Stimulated activated CD8-positive, alpha-beta memory T cell treated with anti-CD3 and anti-CD28 coated beads, Interleukin-15, amount 100 ng/mL, for 48 hours (primary cell): ENCODE data around the gene PSAPL1.

Experiments
- DNase-seq, 2 donors: peaks; one replicate each; pipeline ENCODE4 v3.0.0-alpha.2; 2020; ENCODE audit warnings: low read depth in 2 of 2

PSAPL1 gene

DNA sequence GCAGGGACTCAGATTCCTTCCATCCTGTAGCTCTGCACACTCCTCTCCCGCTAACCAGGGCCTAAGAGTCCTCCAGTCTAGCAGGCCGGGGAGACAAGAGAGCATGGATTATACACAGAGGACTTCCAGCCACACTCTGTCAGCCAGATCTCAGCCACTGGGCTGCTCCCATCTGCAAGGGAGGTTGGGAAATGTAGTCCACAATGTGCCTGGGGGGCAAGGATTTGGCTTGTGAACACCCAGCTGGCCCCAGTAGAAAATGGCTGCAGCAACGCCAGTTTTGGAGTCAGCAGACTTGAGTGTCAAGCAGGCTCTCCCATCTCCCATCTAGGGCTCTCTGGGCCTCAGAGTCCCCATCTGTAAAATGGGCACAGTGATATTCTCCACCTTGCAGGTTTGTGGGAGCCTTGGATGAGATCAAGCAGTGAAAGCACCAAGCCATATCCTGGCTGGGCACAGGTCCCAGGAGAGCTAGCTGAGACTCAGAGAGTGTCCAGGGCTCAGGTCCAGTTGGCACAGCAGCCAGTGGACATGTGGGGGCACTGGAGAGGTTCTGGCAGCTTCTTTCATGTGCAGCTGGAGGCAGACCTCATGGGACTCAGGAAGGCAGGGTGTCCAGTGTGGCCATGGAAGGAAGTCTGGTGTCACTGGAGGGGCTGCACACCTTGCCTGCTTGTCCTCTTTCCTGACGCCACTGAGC lies 14.6 kb downstream of the PSAPL1 start:
- no peak for DNase-seq

DNA sequence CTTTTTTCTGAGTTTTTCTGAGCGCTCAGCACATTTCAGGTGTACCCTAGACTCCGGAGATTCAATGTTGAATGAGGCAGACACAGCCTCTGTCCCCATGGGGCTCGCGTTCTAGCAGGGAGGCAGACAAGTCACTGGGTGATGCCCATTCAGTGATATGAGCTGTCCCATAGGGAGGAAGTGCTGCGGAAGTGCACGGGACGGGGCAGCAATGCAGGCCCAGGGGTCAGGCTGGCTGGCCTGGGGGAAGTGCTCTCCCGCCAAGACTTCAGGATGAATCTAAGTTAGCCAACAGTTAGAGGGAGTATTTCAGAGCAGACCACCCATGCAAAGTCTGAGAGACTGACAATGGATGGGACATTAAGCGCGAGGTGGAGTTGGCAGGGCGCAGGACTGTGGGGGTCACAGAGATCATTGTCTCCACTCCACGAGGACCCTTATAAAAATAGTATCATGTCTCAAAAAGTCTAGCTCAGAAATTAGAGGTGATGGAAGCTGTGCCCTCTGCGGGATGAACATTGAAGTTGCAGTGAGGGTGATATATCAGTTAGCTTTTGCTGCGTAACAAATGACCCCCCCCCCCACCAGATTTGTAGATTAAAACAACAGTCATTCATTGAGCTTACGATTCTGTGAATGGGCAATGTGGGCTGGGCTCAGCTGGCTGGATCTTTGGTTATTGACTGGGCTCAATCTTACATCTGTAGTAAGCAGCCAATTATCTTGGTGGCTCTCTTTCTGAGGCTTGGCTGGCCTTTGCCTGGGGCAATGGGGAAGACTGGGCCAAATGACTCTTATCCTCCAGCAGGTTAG lies 16.4 kb downstream of the PSAPL1 start:
- DNase-seq = no peak

DNA sequence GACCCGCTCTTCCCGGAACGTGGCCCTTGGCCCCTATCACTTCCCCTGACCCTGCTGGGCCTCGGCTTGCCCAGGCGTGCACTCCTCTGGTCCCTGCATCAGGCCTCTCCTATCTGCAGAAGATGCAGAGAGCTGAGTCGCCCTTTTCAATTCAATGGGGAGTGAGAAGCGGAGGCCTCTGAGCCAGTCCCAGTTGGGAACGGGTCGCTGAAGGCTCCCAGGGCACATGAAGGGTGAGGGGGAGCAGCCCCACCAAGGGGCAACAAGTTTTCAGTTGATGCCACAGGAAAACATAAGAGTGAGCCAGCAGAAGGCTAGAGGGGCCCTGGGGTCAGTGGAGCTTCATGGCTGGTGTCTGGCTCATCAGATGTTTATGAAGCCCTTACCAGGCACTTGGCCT lies 17.1 kb downstream of the PSAPL1 start:
- no peak for DNase-seq

DNA sequence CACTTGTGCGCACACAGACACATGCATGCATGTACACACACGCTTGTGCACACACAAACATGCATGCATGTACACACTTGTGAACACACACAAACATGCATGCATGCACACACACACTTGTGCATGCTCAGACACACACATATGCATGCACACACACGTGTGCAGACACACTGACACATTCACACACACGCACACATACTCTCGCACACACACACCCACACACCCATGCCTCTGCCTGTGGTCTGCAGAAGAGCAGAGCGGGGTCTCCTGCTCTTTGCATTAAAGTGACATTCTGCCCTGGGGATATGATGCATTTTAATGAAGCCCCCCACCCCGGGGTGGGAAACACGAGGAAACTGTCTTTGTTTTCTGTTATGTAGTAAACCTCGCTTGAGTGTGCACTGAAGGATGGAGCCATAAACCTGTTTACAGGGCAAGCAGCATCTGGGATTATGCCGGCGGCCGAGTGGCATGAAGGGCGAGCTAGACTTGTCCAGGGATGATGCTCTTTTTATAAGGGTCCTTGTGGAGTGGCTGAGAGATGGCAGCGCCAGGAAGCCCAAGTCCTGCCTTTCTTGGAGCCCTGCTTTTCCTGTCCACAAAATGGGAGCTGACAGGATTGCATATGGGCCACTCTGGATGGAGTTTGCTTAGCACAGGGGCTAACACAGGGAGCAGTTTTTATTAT lies 17.8 kb downstream of the PSAPL1 start:
- no peak for DNase-seq

DNA sequence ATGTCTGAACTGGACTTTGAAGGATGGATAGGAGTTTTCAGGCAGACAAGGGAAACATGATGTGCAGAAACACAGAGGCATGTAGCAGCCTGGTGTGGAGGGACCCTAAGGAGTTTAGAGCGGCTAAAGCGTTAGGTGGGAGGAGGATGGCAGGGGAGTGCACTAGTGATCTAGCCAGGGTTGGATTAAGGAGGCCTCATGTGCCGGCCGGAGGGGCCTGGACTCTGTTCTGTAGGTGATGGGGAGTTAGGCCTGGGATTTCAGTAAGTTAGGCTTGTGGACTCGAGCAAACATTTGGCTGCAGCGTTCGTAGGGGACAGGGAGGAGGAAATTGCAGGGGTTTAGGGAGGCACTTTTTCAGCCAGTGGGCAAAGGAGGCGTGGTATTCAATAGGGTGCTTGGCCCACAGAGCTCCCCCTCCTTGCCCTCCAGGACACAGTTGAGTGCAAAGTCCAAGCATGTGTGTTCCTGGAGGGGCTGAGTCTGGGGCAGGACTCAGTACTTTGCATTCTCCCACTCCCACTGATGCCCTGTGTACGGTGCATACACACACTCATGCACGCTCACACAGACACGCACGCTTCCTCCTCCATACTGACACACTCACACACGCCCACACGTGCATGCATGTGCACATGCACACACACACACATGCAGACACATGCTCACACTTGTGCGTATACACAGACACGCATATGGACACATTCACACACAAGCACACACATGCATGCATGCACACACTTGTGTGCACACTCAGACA lies 18.6 kb downstream of the PSAPL1 start:
- no peak for DNase-seq

DNA sequence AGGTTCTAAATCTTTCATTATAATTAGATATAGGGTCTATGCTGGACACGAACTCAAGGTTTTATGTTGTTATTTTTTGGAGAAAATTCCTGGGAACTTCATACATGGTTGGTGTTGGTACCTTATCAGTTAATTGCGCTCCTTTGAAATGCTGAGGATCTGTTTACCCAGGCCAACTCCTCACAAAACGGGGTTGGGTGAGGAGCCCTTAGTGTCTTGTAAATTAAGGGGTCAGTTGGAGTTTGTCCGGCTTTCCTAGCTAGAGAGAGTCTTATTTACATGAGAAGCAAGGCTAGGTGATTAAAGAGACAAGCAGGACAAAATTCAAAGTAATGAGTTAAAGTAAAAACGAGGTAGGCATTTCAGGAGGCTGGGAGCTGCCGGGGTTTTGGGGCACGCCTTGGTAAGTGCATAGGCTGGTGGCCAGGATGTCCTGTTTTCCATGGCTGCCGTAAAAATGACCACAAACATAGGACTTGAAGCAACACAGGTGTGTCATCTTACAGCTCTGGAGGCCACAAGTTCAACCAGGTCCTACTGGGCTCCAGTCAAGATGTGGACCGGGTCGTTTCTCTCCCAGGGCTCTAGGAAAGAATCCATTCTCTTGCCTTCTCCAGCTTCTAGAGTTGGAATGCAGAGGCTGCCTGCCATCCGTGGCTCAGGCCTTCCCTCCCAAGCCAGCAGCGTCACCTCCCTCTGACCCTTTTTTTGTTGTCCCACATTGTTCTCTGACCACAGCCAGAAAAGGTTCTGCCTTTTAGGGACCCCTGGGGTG lies 19.8 kb downstream of the PSAPL1 start:
- DNase-seq = no peak

DNA sequence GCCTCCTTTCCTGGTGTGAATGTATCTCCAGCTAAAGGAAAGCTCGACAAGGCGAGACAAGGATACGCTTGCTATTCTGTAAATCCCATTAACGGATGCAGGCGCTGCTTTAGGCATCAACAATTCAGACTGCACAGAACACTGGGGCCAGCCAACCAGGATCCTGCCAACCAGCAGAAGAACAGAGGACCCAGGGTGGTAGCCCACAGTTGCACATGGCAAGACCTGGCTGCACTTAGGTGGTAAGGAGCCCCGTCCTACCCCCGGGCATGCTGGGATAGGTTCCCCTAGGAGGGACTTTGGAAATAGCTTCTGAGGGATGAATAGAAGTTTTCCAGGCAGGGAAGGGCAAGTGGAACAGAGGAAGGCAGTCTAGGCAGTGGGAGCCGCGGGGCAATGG lies 20.7 kb downstream of the PSAPL1 start:
- no peak for DNase-seq

DNA sequence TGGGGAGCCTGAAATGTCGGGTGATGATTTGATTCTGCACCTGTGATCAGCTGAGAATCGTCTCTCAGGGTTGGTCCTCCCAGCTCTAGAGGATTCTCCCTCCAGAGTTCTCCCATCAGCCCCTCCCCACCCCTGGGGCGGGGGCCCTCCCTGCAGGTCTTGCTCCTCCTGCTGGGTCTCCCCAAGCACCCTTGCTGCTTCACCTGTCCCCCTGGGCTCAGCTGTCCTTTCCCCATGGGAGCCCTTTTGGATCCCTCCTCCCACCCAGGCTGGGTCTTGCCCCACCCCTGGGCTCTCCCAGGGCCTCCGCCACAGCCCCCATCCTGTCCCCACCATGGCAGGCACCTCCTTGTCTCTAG lies 22.2 kb downstream of the PSAPL1 start:
- DNase-seq = no peak

DNA sequence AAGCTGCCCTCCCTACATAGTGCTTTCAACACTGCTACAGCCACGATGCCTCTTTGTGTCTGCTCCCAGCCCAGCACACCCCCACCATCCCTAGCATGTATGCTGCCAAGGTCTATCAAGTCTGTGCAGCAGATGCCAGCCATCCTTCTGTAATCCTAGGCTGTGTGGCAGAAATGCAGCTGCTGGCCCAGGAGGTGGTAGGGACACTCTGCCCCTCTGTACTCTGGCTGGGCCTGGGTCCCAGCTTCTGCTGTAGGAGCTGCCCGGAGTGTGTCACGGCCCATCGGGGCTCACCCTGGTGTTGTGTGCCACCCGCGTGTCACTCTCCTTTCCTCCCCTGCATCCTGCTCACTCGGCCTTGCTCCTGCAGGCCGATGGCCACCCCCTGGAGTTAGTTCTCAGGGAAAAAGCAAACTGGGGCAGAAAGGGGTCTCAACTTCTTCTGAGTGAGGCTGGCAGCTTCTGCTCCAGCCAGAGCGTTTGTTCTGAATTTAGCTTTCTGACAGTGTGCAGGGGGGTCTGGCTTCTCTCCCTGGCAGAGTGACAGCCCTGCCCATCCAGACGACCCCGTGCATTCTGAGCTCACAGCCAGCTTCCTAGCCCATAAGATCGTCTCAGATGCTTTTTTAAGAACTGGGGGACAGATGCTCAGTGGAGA lies 22.7 kb downstream of the PSAPL1 start:
- no peak for DNase-seq

DNA sequence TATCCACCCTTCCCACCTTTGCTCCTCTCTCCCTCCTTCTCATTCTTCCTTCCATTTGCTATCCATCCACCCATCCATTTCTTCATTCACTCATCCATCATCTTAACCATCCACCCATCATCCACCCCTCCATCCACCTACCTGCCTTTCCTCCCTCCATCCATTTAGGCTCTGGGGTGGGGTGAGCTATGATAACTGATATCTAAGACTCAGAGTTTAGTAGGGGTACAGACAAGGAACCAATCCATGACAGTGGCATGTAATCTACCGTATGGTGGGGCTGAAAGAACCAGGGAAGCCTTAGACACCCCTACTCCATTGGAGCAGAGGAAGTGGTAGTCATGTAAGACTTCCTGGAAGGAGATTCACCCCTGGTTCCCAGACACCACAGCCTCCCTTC lies 23.2 kb downstream of the PSAPL1 start:
- DNase-seq = no peak

DNA sequence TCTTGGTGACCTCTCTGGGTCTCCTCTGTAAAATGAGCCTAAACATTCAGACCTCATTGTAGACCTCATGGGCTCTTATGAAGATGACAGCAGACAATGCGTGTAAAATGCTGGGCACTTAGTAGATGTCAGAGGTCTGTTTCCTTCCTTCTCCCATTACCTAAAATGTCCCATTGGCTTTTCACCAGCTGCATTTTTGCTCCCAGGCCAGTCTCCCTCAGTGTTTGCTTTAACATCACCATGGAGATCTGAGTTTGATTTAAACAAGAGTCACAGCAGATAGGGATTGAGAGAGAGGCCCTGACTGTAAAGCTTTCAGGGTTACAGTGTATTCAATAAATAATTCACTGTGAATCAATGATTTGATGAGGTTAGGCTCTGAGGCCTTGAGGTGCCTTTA lies 24.3 kb downstream of the PSAPL1 start:
- no peak for DNase-seq

DNA sequence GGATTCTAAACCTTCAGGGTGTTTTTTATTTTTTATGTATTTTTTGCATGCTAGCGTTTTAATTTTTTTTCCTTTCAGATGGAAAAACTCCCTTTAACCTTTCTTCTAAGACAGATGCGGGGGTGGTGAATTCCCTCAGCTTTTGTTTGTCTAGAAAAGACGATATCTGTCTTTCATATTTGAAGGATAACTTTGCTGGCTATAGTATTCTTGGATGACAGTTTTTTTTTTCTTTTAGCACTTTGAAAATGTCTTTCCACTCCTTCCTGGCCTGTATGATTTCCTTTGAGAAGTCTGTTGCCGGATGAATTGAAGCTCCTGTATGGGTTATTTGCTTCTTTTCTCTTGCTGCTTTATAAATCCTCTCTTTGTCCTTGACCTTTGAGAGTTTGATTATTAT lies 26.6 kb downstream of the PSAPL1 start:
- no peak for DNase-seq

DNA sequence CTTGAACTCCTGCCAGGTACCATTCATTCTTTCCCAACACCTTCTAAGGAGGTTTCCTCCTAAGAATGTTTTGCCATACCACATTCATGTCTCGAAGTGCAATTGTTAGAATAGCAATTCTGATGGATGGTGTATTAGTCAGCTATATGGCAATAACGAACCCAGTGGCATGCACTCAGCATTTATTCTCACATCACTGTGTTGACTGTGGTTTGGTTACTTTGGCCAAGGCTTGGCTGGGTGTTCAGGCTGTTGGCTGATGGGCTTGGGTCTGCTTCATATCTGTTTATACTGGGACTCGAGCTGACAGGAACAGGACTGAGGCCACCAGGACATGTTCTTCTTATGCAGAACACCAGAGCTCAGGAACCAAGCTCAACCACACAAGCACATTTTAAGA lies 31.7 kb downstream of the PSAPL1 start:
- no peak for DNase-seq

DNA sequence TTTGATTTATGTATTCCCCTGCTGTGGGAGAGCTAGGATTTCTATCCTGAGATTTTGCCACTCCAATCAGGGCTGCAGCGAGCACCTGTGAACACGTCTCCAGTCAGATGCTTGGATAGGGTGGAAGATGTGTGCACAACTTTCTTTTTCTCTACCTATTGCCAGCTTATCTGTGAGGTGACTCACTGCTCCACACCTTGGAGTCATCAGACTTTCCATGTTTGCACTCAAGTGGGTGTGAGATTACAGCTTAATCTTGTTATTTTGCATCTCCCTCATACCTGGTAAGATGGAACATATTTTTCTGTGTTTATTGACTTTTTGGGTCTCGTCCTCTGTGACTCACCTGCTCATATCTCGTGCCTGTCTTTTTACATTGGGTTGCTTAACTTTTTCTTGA lies 32.2 kb downstream of the PSAPL1 start:
- DNase-seq = no peak

DNA sequence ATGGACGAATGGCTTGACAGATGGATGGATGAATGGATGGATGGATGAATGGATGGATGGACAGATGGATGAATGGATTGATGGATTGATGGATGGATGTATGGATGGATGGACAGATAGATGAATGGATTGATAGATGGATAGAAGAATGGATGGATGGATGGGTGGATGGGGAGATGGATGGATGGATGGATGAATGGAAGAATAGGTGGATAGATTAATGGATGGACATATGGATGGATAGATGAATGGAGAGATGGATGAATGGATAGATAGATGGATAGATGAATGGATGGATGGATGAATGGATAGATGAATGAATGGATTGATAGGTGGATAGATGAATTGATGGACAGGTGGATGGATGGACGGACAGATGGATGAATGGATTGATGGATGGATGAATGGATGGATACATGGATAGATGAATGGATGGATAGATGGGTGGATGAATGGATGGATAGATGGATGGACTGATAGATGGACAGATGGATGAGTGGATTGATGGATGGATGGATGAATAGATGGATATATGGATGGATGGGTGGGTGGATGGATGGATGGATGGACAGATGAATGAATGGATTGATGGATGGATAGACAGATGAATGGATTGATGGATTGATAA lies 33.9 kb downstream of the PSAPL1 start:
- no peak for DNase-seq

DNA sequence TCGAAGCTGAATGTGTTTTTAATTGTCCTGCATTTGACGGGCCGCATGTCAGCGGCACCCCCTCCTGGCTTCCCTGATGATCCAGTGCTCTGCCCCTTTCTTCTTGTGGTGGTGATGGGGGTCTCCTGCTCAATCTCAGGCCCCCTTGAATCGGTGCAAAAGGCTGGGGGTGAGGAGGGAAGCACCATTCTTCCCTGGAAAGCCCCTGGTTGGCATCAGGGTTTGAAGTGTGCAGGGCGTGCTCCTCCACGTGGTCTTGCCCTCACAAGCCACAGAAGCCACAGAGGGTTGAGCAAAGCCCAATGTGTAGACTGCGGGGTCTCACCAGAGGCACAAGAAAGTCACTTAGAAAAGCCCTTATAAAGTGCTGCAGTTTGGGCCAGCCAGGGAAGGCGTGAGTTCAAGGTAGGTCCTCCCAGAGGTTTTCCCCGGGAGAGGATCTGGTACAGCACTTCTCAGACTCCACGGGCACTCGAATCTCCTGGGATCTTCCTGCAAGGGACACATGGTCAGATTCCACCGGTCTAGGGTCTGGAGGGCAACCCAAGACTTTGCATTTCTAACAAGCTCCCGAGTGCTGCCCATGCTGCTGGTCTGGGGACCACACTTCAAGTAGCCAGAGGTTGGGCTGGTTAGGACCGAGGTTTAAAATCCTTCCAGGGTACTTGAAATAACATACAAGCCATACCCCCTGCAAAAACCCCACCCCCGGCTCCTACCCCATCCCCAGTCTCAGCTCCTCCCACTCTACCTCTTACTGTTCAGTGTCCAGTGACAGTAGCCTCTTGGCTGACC lies 35.1 kb downstream of the PSAPL1 start:
- DNase-seq = no peak

DNA sequence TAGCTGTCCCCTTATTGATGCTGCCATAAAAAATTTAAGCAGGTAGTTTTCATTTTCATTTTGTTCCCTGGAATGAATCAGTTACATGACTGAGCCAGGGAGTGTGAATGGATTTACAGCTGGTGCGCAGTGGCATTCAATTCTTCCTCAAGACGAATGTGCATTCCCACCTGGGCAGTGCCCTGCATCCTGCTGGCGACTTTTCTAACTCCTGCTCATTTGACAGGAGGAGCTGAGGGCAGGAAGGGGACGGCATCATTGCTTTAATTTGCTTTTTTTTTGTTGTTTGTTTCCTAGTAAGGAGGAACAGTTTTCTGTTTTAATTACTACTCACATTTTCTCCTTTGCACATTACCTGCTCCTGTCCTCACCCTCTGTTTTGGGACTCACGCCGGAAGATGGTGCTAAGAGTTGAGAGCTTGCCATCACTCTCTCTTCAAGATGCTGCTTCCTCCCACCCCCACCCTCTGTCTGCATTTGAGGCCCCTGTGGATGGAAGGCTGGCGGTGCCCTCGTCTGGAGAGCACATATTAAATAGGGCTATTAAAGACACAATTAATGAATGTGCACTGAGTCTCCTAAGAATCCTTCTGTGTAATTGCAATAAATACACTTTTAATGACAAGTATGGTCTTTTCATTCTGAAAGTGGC lies 35.8 kb downstream of the PSAPL1 start:
- DNase-seq = no peak

DNA sequence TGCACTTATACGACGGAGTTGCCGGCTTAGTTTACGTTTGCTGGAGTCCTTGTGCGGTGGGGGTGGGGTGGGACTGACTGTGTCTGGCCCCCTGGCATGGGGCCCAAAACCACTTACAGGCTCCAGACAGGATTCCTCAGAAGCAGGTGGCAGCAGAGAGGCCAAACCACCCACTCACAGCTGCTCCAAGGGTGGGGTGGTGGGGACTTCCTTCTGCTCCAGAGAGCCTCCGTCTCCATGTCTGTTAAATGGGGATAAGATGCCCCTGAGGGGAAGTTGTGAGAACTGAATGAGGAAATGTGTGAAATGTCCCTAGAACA lies 36.7 kb downstream of the PSAPL1 start:
- no peak for DNase-seq
